ENCODE data around the gene TRIM3.

- TF ChIP-seq CTCF (conservative IDR thresholded peaks at IDR 0.05 in 1 of 2, IDR thresholded peaks at IDR 0.05 in 1 of 2; ENCODE audit: extremely low read depth in 1 of 2, insufficient read depth in 1 of 2, low read depth in 1 of 2, low read length in 2 of 2) (peak in 1 of 2 donors; percentile 2), EZH2 (IDR thresholded peaks at IDR 0.05; ENCODE audit: borderline replicate concordance, low read length) (no peak)
These were observed 2.2 kb upstream of the TRIM3 start for GRCh38 chr11:6475936-6476335.
